Effector CD4-positive, alpha-beta T cell (primary cell): ENCODE measurements around the gene LAMB4.

ENCODE experiments used
- DNase-seq: peaks from one replicate; pipeline ENCODE4 v3.0.0-alpha.2; 2020

LAMB4 gene

DNA sequence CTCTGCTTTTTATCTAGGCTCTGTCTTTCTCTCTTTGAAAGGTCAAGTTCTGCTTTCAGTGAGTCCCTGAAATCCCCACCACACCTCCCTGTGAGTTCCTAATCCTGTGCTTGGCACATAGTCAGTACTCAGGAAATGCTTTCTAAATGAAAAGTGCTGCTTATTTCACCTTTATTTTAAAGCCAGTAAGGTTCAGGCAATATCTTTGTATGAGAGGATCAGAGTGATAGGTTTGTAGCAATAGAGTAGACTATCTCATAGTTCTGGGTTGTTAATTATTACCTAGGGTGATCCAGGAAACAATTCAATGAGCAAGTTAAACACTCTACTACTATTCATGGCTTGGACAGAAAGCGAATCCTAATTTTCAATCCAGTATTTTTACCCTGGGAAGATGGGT lies 119.8 kb downstream of the LAMB4 start:
- DNase-seq: no peak

DNA sequence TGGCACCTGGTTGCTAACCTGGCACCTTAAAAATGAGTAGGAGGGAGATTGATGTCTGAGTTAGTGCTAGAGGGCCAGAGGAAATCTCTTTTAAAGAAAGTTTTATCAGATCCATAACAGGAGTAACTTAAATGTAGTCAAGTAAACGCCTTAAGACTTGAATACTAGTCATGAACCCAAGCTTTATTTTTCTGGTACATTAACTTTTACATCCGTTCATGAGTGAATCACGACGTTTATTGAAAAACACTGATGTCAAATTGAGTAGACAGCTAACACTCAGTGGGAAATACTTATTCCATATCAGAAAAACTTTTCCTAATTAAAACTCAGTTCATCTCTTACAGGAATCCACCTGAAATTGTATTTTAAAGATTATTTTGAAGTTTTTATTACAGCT lies 120.3 kb downstream of the LAMB4 start:
- no peak for DNase-seq

DNA sequence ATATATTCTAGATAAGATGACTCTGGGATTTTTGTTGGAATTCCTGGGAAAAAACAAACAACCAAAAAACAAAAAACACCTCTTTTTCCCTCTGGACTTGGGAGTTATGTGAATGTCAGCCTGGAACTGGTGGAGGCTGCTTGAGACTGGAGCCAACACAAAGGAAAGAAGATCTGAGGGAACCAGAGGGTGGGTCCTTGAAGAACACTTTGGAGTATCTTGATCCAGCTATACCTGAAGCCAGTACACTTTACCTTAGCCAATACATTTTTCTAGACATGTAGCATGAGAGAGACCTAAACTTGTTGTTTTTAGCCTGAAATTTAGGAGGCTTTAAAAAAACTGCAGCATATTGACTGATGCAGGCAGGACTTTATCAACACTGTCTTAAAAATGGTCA lies 121.3 kb downstream of the LAMB4 start:
- no peak for DNase-seq

DNA sequence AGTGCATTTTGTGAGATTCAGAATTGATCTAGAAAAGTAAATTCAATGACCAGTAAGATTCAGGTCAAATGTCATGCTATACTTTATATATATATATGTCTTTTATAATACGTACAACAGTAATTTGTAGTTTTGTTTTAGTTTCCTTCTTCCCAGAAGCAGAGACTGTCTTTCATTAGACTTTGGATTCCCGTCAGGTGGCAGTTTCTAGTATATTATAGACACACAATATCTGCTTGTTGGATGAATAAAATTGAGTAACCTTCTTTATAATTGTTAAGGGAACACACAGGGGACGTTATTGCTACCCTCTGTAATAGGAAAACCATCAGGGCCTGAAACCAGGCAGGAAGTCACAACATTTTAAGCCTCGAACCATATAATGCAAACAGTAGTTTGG lies 121.9 kb downstream of the LAMB4 start:
- no peak for DNase-seq

DNA sequence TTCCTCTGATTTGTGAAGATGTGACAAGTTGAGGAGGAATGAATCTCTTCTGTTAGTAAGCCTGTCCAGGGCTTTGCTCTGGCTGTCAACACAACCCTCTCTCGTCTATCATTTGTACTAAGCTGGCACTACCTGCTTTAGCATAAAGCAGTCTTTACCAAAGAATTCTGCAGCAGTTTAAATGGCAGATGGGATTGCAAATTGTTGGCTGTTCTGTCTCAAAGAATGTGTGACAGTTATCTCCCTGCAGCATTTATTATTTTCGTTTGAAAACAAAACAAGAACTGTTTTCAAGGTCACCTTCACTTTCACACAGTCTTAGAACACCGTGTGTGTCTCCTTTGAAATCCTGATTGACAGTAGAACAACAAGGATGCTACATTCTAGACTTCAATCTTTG lies 122.4 kb downstream of the LAMB4 start:
- DNase-seq: no peak

DNA sequence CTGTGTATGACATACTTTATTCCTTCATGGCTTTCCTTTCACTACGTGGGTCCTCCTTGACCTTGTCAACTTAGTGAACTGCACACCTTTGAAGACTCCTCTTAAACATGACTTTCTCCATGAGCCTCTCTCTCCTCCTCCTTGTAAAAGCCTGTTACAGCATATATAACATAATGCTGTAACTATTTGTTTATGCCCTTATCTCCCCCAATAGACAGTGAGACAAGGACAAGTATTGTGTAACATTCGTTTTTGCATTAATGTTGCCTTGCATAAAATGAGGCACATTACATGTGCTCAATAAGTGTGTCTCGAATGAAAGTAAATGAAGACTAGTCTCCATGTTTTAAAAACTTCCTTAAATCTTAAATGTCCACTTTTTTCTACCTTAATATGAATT lies 122.9 kb downstream of the LAMB4 start:
- no peak for DNase-seq

DNA sequence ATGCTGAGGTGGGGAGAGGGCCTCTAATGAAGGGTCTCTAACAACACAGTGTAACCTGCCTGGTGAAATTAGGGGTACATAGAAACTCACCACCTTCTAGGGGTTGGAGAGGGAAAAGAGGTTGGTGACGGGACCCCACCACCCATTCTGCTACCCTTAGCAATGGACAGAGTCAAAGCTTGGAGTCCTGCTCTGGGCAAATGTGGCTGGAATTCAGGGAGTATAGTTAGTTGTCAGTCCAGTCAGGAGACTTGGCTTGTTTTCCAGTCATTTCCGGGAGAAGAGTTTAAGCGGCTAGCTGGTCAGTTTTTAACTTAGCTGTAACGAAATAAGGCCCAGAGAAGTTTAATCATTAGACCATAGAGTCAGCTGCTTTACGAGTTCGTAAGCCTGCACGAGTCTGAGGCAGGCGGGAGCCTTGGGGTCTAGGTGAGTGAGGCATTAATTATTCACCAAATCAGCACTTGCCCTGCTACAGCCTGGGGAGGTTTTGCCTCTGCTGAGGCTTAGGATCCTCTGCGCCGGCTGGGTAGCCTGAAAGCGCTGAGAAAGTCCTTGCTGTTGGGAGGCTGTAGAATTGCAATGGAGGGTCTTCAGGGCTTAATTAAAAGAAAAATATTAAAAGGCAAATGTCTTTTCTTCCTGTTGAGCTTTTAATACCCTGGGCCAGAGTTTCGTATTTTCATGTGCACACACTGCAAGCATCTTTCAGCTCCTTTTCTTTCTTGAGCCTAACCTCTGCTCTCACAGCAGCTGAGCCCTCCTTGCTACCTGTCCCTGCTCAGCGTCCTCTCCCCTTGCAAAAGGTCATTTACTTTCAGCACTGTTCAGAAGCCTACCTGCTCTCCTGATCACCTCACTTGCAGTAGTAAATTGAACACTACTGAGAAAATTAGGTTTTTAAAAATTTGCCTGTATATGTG lies 125.7 kb downstream of the LAMB4 start:
- DNase-seq: no peak

DNA sequence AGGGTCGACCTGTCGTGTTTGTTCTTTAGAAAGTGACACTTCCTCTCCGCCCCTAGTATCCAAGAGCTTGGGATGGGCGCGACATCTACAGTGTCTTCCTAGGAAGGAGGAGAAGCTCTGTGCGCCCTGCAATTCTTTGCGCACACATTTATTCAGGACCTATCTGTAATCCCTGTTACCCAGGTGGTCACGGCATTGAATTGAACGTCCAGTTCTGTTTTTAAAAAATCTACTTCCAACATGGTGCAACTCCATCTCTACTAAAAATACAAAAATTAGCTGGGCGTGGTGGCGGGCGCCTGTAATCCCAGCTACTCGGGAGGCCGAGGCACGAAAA lies 126.6 kb downstream of the LAMB4 start:
- no peak for DNase-seq

DNA sequence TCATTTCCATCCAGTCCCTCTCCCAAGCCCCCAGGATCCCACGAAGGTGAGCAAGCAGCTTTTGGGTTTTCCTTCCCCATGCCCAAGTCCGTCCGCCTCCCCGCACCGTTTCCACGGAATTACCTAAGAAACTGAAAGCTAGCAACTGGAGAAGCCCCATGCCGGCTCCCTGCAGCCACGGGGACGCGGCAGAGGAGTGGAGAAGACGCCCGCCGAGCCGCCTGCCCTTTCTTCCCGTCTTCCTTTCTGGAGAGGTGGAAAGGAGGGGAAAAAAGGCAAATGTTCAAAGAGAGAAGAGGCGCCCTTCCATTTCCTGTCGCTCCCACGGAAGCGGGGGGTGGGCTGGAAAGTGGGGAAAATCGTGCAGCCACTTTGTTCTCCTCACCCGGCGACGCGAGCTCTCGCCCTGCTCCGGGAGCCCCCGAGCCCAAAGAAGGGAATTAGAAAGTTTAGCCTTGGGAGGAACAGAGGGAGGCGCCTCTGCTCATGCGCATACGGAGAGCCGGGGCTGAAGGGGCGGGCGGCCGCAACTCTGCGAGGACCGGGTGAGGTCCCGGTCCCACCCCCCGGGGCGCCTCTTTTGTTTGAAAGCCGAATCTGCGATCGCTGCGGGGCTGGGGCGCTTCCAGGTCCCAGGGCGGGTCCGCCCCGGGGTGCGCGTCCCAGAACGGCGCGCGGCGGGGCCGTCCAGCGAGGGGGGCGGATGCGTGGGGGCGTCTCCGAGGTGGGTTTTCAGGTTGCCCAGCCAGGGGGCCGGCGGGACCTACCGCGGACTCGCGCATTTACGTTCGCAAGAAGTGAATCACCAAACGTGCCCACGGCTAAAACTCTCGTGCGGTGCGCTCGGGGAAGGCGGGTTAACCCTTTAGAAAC lies 127.2 kb downstream of the LAMB4 start, which contains the start of gene LAMB1:
Gene LAMB1 (minus strand): TSS at position 436 of the 873 bp plus-strand sequence. CDS start 276 bp downstream, at position 160.
- no peak for DNase-seq

DNA sequence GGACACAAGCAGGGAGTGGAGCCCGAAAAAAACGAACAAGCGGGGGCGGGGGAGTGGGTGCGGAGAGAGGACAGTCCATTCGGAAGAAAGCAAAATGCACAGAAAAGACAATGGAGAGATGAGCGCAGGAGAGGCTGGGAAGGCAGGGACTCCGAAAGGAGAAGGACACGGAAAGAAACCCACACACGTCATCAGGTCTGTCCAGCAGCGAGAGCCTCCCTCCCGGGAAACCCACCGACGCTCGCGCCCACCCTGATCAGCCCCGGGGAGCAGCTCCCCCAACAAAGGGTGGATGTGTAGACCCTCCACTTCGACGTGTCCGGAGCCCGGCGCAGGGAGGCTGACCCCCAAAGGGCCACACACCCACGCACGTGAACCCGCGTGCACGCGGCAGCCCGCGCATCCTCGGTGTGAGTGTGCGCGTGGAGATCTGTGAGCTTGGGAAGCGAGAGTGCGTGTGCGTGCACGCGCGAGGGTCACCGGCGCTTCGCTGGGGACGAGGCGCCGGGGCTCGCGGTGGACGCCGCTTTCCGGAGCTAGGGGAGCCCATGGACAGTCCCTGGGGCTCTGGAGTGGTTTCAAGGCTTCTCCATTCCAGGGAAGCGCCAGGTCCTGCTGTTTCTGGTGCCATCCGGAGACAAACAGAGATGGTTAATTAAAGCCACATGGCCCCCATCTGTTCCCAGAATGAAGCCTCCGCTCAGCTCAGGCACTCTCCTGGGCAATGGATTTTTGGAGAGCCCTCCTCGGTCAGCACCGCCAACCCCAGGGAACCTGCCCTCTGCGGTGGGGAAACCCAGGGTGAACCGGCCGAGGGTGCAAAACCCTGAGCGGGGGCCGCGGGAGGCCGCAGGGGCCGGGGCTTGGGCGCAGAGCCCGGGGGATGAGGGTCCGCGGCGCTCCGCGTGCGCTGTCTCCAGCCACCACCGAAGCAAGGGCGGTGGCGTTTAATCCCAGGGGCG lies 128.1 kb downstream of the LAMB4 start:
- DNase-seq: no peak

DNA sequence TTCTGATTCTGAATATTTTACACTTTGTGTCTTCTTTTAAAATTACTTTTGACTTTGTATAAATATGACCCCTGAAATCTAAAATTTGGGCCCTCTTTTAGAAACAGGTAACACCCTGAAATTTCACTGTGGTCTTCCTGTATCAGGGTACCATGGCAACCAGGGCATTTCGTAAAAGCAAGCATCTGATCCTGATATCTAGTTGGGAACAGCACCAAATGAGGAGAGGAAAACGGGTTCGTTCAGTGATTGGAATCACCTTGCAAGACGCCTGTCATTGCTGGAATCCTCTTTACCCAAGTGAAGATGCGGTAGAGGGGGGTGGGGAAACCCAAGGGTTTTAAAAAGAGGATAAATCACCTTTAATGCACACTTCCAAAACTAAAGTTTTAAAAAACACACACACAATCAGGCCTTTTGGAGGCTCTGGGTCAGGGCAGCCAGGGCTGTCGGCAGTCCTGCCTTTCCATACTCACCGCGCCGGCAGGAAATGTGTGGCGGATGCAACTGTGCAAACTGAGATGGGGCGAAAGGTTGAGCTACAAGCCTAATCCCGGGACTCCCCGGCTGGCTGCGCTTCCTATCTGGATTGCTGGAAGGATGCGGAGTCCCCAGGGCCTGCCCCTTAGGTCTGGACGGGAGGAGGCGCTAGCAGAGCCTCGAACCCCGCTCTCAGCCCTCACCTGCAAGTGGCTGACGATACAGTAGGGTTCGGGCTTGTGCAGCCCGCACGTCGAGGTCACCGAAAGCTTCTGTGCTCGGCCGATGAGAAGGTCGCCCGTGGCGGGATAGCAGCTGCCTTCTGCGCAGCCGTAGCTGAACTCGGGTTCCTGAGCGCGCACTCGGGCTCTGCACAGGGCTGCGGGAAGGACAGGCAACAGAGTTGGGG lies 129.0 kb downstream of the LAMB4 start:
- DNase-seq: no peak

DNA sequence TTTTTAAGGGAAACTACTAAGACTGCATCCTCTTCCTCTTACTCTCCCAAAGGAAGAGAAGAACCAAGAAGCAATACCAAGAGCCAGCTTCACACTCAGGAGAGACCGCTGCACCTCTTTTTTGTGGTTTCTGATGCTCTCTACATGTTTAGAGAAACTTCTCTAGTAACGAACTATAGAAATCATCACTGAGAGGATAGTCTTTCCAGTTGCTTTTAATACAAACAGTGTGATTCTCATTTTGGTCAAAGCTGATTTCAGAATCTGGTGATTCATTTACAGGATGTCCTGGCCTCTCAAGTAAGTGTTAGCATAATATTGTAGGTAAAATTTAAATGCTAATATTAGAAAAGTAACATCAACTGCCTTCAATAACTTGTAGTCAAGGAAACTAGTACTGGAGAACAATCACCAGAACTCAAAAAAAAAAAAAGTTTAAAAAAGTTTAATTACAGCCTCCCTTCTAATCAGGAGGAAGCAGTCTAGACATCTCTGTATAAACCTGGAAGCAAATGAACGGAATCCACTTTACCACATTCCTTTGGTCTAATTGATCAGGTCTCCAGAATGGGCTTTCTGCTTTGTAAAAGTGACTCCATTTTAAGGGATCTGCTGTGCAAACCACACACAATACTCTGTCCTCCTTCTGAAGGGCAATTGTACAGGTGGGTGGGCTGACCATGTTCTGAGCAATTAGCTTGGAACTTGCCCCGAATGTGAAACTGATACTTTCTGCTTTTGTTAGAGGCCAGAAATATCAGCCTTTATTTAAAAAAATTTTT lies 130.2 kb downstream of the LAMB4 start:
- DNase-seq: no peak

DNA sequence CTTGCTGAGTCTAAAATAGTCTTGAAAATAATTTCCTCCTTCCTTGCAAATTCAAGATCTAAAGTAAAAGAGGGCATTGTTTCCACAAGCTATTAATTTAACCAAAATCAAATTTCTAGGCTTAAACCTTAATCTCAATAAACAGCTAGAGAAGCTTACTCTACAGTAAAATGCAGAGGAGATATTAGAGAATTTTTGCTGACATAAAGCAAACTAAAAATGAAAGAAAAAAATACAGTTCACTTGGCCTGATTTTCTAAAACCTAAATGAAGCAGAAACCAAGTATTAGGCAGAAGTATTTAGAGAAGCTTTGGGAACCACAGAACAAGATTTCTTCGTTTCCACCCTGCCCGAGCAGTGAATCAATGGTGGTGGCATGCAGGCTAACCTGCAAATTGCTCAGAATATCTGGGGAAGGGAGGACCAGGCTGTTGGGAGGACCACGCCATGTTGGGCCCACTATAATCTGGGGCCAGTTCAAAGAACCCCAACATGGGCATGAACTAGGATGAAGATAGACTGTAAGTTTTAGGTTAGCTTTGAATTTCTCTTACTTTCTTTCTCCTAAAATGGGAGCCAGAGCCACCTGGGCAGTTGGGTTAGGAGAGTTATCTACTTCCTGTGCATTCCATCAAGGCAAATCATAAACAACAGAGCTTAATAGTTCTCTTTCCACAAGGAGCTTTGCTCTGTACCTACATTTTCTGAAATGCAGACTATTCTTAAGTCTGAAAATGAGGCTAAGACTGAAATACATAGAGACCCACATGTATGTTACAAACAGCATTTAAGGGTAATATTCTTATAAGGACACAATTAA lies 131.3 kb downstream of the LAMB4 start:
- no peak for DNase-seq

DNA sequence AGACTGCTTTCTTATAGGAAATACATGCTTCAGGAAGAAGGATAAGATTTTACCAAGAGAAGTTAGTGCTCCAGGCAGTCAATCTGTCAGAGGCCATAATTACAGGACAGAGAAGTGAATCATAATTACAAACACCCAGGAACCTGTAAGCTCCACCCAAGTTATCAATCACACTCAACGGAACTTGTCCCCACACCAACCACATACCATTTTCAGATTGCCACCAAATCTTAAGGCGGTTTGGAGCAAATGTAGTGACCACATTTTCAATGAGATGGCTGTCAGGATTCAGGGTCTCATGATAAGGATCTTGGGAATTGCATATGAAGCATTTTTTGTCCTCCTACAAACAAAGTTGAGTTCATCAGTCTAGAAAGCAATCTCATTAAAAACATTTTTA lies 132.0 kb downstream of the LAMB4 start:
- DNase-seq: no peak

DNA sequence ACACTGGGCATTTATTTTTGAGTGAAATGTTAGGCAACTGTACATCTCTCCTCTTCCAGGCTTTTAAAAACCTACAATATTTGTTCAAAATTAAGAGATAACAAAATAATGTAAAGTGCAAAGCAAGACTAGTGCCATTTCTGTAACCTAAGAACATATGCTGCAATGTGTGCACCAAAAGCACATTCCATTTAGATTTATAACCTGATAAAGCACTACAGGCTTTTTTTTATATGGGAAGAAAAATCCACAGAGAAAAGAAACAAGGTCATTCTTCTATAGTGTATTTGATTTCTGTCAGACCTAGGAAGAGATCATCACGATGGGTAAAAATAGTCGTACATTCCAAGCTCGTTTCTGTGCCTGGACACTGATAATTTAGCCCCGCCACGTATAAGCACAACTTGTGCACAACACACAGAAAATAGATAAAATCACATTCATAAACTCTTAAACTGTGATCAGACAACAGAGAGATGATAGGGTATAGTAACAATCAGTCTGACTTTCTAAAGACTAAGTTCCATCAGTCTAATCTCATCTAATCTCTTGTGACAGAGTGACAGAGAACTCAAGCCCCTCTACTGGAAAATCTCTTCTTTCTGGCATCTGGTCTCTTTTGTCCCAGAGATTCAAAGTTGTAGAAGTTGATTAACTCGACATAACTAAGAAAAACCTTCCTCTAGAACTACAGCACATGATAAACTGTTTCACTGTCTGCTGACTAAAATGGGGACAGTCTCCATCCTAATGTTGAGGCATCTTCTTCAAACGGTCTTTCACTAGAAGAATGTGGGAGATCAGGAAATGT lies 133.9 kb downstream of the LAMB4 start:
- no peak for DNase-seq

DNA sequence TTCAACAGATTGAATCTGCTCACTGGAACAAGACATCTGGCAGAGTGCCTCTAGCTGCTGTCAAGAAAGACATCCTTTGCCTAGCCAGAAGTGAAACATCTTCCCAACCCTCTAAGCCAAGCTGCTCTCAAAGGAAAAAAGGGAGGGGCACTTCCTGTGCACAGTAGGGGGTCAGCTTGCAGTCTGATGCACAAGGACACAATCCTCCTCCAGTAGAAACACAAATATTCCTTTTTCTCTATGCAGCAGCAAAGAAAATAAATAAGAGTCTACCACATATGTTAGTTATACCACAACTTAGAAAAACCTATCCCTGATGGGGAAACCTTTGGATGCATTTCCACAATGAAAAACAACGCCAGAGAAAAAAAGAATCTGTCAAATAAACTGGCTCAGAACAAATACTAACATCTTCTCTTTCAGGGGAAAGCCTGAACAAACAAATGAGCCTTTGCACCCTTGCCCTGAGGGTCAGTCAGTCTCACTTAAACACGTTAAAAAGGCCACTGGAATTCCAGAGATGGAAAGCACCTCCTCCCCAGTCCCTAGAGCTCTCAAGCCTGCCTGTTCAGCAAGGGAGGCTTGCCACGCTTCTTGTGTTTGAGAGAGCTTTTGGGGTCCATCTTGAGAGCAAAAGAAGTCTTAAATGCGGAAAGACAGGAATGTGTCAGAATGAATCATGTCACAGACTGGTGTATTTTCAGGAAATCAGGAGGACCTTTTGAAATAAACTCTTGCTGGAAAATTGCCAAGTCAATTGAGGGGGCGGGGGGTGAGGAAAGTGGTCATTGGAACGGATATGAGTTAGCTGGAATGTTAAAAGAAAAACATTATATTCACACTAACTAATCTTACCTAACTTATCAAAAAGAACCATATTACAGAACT lies 134.7 kb downstream of the LAMB4 start:
- no peak for DNase-seq

DNA sequence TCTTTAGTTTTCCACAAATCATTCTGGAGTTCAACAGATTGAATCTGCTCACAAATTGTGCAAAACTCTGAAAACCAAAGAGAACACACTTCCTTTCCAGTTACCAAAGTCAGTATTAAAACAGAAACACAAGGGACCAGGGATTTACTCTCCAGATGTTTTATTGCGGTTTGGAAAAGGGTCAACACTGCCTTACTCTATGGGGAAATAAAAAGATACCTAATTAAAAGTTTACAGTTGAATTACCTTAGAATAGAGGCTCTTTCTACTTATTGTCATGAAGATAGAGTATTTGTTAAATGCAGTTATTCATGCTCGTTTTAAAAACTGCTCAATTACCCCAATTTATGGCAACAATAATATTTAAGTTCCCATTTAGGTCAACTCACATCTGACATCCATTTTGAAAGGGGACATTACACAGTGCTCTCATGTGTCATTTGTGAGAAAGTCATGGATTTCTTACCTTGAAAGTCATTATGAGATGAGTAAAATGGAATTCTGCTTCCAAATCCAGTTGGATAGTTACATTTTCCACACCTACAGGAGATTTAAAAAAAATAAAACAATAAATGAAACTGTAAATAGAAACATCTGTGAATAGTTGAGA lies 135.6 kb downstream of the LAMB4 start:
- no peak for DNase-seq
